Colonic mucosa (tissue), 4 donors: ENCODE results near the gene FTL. TPM values are rescaled to one million over a fixed set of nuclear protein-coding genes. Genes with fewer than 3 reads are reported as not detected.

Source experiments
- DNase-seq: peaks from one replicate; pipeline ENCODE4 v3.0.0-alpha.2; 2020
- H3K27ac ChIP-seq: fragments of 200-600 bp; one replicate; pipeline ENCODE4 v1.8.0; 2021
- H3K27me3 ChIP-seq: fragments of 200-600 bp; one replicate; pipeline ENCODE4 v1.8.0; 2021
- H3K36me3 ChIP-seq: fragments of 200-600 bp; one replicate; pipeline ENCODE4 v1.8.0; 2021
- H3K4me1 ChIP-seq: fragments of 200-600 bp; one replicate; pipeline ENCODE4 v1.8.0; 2021; ENCODE audit warnings: mild to moderate bottlenecking
- H3K4me3 ChIP-seq: fragments of 200-600 bp; one replicate; pipeline ENCODE4 v1.8.0; 2021
- H3K9ac ChIP-seq, 2 donors: one replicate each; pipeline ENCODE4 v1.7.0; 2013; ENCODE audit warnings: control low read depth in 2 of 2, low read depth in 2 of 2, low read length in 2 of 2
- H3K9me3 ChIP-seq: fragments of 200-600 bp; one replicate; pipeline ENCODE4 v1.8.0; 2021
- CTCF ChIP-seq: fragments of 200-600 bp; IDR thresholded peaks from one replicate; pipeline ENCODE4 v1.8.0; 2022; ENCODE audit warnings: antibody characterized with exemption, mild to moderate bottlenecking
- intact Hi-C: fragments of 100-400 bp; cut with DNase I; formaldehyde crosslinking; loops from one replicate; pipeline ENCODE4 v1.14.1; 2022
- total RNA-seq, 2 donors: library from RNA; stranded (reverse); fragmentation: NEBNext Ultra II Directional in 1 of 2; extraction: Animal tissue kit (Norgen Biotek cat#: 25700) in 1 of 2; gene quantifications; one replicate each; pipeline ENCODE4 v1.2.1, GENCODE V29; 2021
- donor health status: healthy.
- donor health status: DM: no; HTN: no; CAD: no.
- donor health status: DM: no; HTN: no; CAD: no.

Gene FTL
- total RNA-seq, 2 donors from 2014 or later: 1,463 to 1,600 TPM

- no peak overlapping the region for H3K27ac ChIP-seq
- intact Hi-C loops: no loop called here
- no peak for TF ChIP-seq CTCF
- H3K9me3 ChIP-seq: no peaks in the 10 kb centered on the region
- H3K4me3 ChIP-seq: no peak overlapping the region
- H3K4me1 ChIP-seq: no peaks in the 10 kb centered on the region
- DNase-seq: no peak
- H3K36me3 ChIP-seq: no peaks in the 10 kb centered on the region
- H3K27me3 ChIP-seq: no peaks in the 10 kb centered on the region
- H3K9ac ChIP-seq: no peak overlapping the region
Measured at GRCh38 chr19:48947258-48947542, 17.9 kb upstream of the FTL start.

- H3K9ac ChIP-seq: no peak overlapping the region
- no peak for DNase-seq
- H3K36me3 ChIP-seq: no peaks in the 10 kb centered on the region
- H3K27ac ChIP-seq: no peak overlapping the region
- no peak overlapping the region for H3K4me3 ChIP-seq
- H3K9me3 ChIP-seq: no peaks in the 10 kb centered on the region
- intact Hi-C loops: no loop called here
- H3K4me1 ChIP-seq: no peaks in the 10 kb centered on the region
- no peak for TF ChIP-seq CTCF
- no peaks in the 10 kb centered on the region for H3K27me3 ChIP-seq
Measured at GRCh38 chr19:48950159-48950558, 14.9 kb upstream of the FTL start.

- Histone ChIP-seq H3K27me3 (no peaks in the 10 kb centered on the region), H3K9ac (no peak overlapping the region), H3K9me3 (no peaks in the 10 kb centered on the region), H3K27ac (no peak overlapping the region), H3K4me1 (peaks cover 6% of the 10 kb centered on the region), H3K4me3 (no peak overlapping the region), H3K36me3 (no peaks in the 10 kb centered on the region)
- intact Hi-C loops: no loop called here
- no peak for TF ChIP-seq CTCF
- DNase-seq: no peak
Measured at GRCh38 chr19:48950830-48951519, 14.1 kb upstream of the FTL start.

GRCh38 chr19:48953141-48953540 is 12.0 kb upstream of the FTL start:
- no peaks in the 10 kb centered on the region for H3K27me3 ChIP-seq
- no peak for TF ChIP-seq CTCF
- no peak overlapping the region for H3K9ac ChIP-seq
- intact Hi-C loops: no loop called here
- no peak for DNase-seq
- no peak overlapping the region for H3K27ac ChIP-seq
- H3K9me3 ChIP-seq: no peaks in the 10 kb centered on the region
- no peak overlapping the region for H3K4me3 ChIP-seq
- no peaks in the 10 kb centered on the region for H3K36me3 ChIP-seq
- H3K4me1 ChIP-seq: peaks cover 7% of the 10 kb centered on the region

GRCh38 chr19:48953990-48954594 is 11.0 kb upstream of the FTL start:
- Histone ChIP-seq H3K27me3 (no peaks in the 10 kb centered on the region), H3K9me3 (no peaks in the 10 kb centered on the region), H3K27ac (peak overlapping the region; percentile 70), H3K9ac (peak overlapping the region in 1 of 2 donors; percentile 96), H3K4me3 (peak overlapping the region; percentile 79), H3K36me3 (no peaks in the 10 kb centered on the region), H3K4me1 (peaks cover 7% of the 10 kb centered on the region)
- intact Hi-C loops: no loop called here
- DNase-seq: peak; percentile 38
- TF ChIP-seq CTCF: no peak
